Measurements from ENCODE around the gene ABI1. TPM values are rescaled to one million over a fixed set of nuclear protein-coding genes. Genes with fewer than 3 reads are reported as not detected.
"Not testable (repeated sequence)": the region's sequence is repeated elsewhere in the genome, so short reads cannot be mapped to it uniquely, and the experiment has no call there.

The ABI1 gene
- total and polyA plus RNA-seq, 2 of the 4 experiments (the other 2 are of a cell fraction): 49.6 to 71.3 TPM

GRCh38 chr10:26909753-26910152 is 49.0 kb upstream of the ABI1 start:
- POLR2A ChIA-PET (ENCODE audit: unreplicated experiment): no interaction called here
- H2BK20ac ChIP-seq (ENCODE audit: low read depth, low read length): no peak overlapping the region
- H3K9me3 ChIP-seq (ENCODE audit: control insufficient read depth, insufficient read depth, low read length): no peaks in the 10 kb centered on the region; the same call in 1 of the 2 replicates
- no peak overlapping the region for H3K56ac ChIP-seq (ENCODE audit: extremely low read depth, insufficient read depth, low read length)
- H3K4me3 ChIP-seq (ENCODE audit: insufficient read depth, low read depth, low read length): no peak overlapping the region
- WGBS, 2 experiments (ENCODE audit: extremely low coverage in 2 of 2, insufficient read length in 1 of 2): no CpG with 5 or more reads among the region's 2 CpGs
- H3K79me1 ChIP-seq (ENCODE audit: low read depth in 1 of 2, low read length in 2 of 2): no peaks in the 10 kb centered on the region
- intact Hi-C loops (cut with micrococcal nuclease): no loop called here
- no peak overlapping the region for H3K23ac ChIP-seq (ENCODE audit: low read depth, low read length)
- no peaks in the 10 kb centered on the region for H4K20me1 ChIP-seq (ENCODE audit: insufficient read depth, low read length)
- no peak overlapping the region for H4K91ac ChIP-seq (ENCODE audit: insufficient read depth, low read depth, low read length)
- H2AK9ac ChIP-seq (replicated peaks; ENCODE audit: low read depth, low read length, poor library complexity): no peak overlapping the region
- H2AK5ac ChIP-seq (ENCODE audit: low read depth, low read length): no peak overlapping the region
- H2BK5ac ChIP-seq (ENCODE audit: low read depth, low read length, poor library complexity, severe bottlenecking): no peak overlapping the region
- CTCF ChIA-PET: no interaction called here
- no peaks in the 10 kb centered on the region for H3K27me3 ChIP-seq (ENCODE audit: control insufficient read depth, insufficient read depth, low read length)
- DNase-seq (no peak), ATAC-seq (ENCODE audit: low read depth) (no peak)
- H2AFZ ChIP-seq (replicated peaks; ENCODE audit: low read length, poor library complexity): no peak overlapping the region
- no peaks in the 10 kb centered on the region for H3K9me1 ChIP-seq (ENCODE audit: insufficient read depth, low read length)
- no peaks in the 10 kb centered on the region for H3K36me3 ChIP-seq (ENCODE audit: control insufficient read depth, insufficient read depth, low read length)
- BruUV-seq (replicated peaks): no TSS peak
- H3K4me2 ChIP-seq (ENCODE audit: low read depth, low read length): no peak overlapping the region
- no peak overlapping the region for H3K27ac ChIP-seq (ENCODE audit: insufficient read depth, low read length)
- H4K8ac ChIP-seq (ENCODE audit: low read depth in 2 of 2, low read length in 2 of 2): no peak overlapping the region
- H2BK15ac ChIP-seq (ENCODE audit: low read depth, low read length): no peak overlapping the region
- in situ Hi-C loops (cut with MboI; ENCODE audit: low sequenced_read_pairs): no loop called here
- no peak overlapping the region for H3K18ac ChIP-seq (ENCODE audit: low read depth, low read length)
- H4K5ac ChIP-seq (ENCODE audit: low read depth, low read length): no peak overlapping the region
- dilution Hi-C loops (cut with HindIII; ENCODE audit: low sequenced_read_pairs, unreplicated experiment): no loop called here
- no peak overlapping the region for H3K14ac ChIP-seq (replicated peaks; ENCODE audit: low read depth, low read length)
- no peaks in the 10 kb centered on the region; the same call in 1 of the 2 replicates for H3K4me1 ChIP-seq (ENCODE audit: control insufficient read depth, insufficient read depth, low read length)
- no peak overlapping the region for H3K4ac ChIP-seq (ENCODE audit: low read depth, low read length)
- no peak overlapping the region for H3K9ac ChIP-seq (ENCODE audit: low read depth, low read length)
- no peak overlapping the region for H2BK120ac ChIP-seq (ENCODE audit: low read depth, low read length)
- TF ChIP-seq ELK1 (IDR thresholded peaks at IDR 0.05; ENCODE audit: borderline replicate concordance, low read depth, low read length): no peak
- TF ChIP-seq CEBPB (IDR thresholded peaks at IDR 0.05; ENCODE audit: low read depth, low read length): peak; percentile 66

- H3K27me3 ChIP-seq (ENCODE audit: control insufficient read depth, insufficient read depth, low read length); H2AK9ac ChIP-seq (replicated peaks; ENCODE audit: low read depth, low read length, poor library complexity); intact Hi-C loops (cut with micrococcal nuclease); H4K5ac ChIP-seq (ENCODE audit: low read depth, low read length); in situ Hi-C loops (cut with MboI; ENCODE audit: low sequenced_read_pairs); BruUV-seq (replicated peaks); H3K4ac ChIP-seq (ENCODE audit: low read depth, low read length); H3K9me1 ChIP-seq (ENCODE audit: insufficient read depth, low read length); H3K9ac ChIP-seq (ENCODE audit: low read depth, low read length); H2BK20ac ChIP-seq (ENCODE audit: low read depth, low read length); H3K56ac ChIP-seq (ENCODE audit: extremely low read depth, insufficient read depth, low read length); H2BK15ac ChIP-seq (ENCODE audit: low read depth, low read length); H3K4me1 ChIP-seq (ENCODE audit: control insufficient read depth, insufficient read depth, low read length); H3K79me1 ChIP-seq (ENCODE audit: low read depth in 1 of 2, low read length in 2 of 2); H2BK5ac ChIP-seq (ENCODE audit: low read depth, low read length, poor library complexity, severe bottlenecking); H3K14ac ChIP-seq (replicated peaks; ENCODE audit: low read depth, low read length); H3K4me2 ChIP-seq (ENCODE audit: low read depth, low read length); H3K9me3 ChIP-seq (ENCODE audit: control insufficient read depth, insufficient read depth, low read length); dilution Hi-C loops (cut with HindIII; ENCODE audit: low sequenced_read_pairs, unreplicated experiment); H4K8ac ChIP-seq (ENCODE audit: low read depth in 2 of 2, low read length in 2 of 2); CTCF ChIA-PET; H3K36me3 ChIP-seq (ENCODE audit: control insufficient read depth, insufficient read depth, low read length); H3K23ac ChIP-seq (ENCODE audit: low read depth, low read length); H4K20me1 ChIP-seq (ENCODE audit: insufficient read depth, low read length); ATAC-seq (ENCODE audit: low read depth); H2BK120ac ChIP-seq (ENCODE audit: low read depth, low read length); DNase-seq; H4K91ac ChIP-seq (ENCODE audit: insufficient read depth, low read depth, low read length); H3K27ac ChIP-seq (ENCODE audit: insufficient read depth, low read length); POLR2A ChIA-PET (ENCODE audit: unreplicated experiment); H3K4me3 ChIP-seq (ENCODE audit: insufficient read depth, low read depth, low read length); H2AFZ ChIP-seq (replicated peaks; ENCODE audit: low read length, poor library complexity); H2AK5ac ChIP-seq (ENCODE audit: low read depth, low read length); H3K18ac ChIP-seq (ENCODE audit: low read depth, low read length): not testable (repeated sequence)
- 17% methylated on average over 1 of the region's 26 CpGs; no CpG with 5 or more reads in 1 of the 2 experiments for WGBS, 2 experiments (ENCODE audit: extremely low coverage in 2 of 2, insufficient read length in 1 of 2)
Observed at GRCh38 chr10:26905253-26905781, 44.6 kb upstream of the ABI1 start.
